Measurements from ENCODE around the gene JAKMIP2. TPM values are rescaled to one million over a fixed set of nuclear protein-coding genes. Genes with fewer than 3 reads are reported as not detected.

JAKMIP2 gene
- total RNA-seq, 1 donor from 2014 or later = 35.6 TPM

- no peak for TF ChIP-seq CTCF (conservative IDR thresholded peaks at IDR 0.05)
- Mint-ChIP-seq H3K9me3 (peaks cover 7% of the 10 kb centered on the region), H3K4me1 (peaks cover 37% of the 10 kb centered on the region), H3K36me3 (ENCODE audit: low read depth) (peaks cover 2% of the 10 kb centered on the region), H3K4me3 (no peak overlapping the region), H3K27ac (ENCODE audit: unreplicated experiment) (no peak overlapping the region), H3K27me3 (ENCODE audit: low read depth) (no peaks in the 10 kb centered on the region)
- DNase-seq (ENCODE audit: low read depth, low spot score) = no peak
These were observed 206.9 kb downstream of the JAKMIP2 start for GRCh38 chr5:147575598-147575997.

GRCh38 chr5:147573211-147573610 lies 209.3 kb downstream of the JAKMIP2 start:
- no peaks in the 10 kb centered on the region for H3K36me3 Mint-ChIP-seq (ENCODE audit: low read depth)
- TF ChIP-seq CTCF (conservative IDR thresholded peaks at IDR 0.05) = no peak
- no peak overlapping the region for H3K27ac Mint-ChIP-seq (ENCODE audit: unreplicated experiment)
- H3K27me3 Mint-ChIP-seq (ENCODE audit: low read depth) = no peaks in the 10 kb centered on the region
- H3K4me3 Mint-ChIP-seq = no peak overlapping the region
- H3K9me3 Mint-ChIP-seq = no peaks in the 10 kb centered on the region
- H3K4me1 Mint-ChIP-seq = peaks cover 38% of the 10 kb centered on the region
- no peak for DNase-seq (ENCODE audit: low read depth, low spot score)

- DNase-seq (ENCODE audit: low read depth, low spot score) = no peak
- Mint-ChIP-seq H3K4me3 (no peak overlapping the region), H3K27ac (ENCODE audit: unreplicated experiment) (no peak overlapping the region), H3K4me1 (peaks cover 44% of the 10 kb centered on the region), H3K36me3 (ENCODE audit: low read depth) (no peaks in the 10 kb centered on the region), H3K9me3 (no peaks in the 10 kb centered on the region), H3K27me3 (ENCODE audit: low read depth) (no peaks in the 10 kb centered on the region)
- no peak for TF ChIP-seq CTCF (conservative IDR thresholded peaks at IDR 0.05)
These were observed 213.7 kb downstream of the JAKMIP2 start for GRCh38 chr5:147568710-147569406.

- Mint-ChIP-seq H3K4me3 (no peak overlapping the region), H3K27ac (ENCODE audit: unreplicated experiment) (no peak overlapping the region)
These were observed 214.5 kb downstream of the JAKMIP2 start for GRCh38 chr5:147567917-147568598.

GRCh38 chr5:147565524-147565923 lies 217.0 kb downstream of the JAKMIP2 start:
- H3K4me1 Mint-ChIP-seq = peaks cover 50% of the 10 kb centered on the region
- H3K27ac Mint-ChIP-seq (ENCODE audit: unreplicated experiment) = no peak overlapping the region

More at GRCh38 chr5:147567917-147568598, 214.5 kb downstream of the JAKMIP2 start:
- DNase-seq (ENCODE audit: low read depth, low spot score) = no peak
- no peaks in the 10 kb centered on the region for H3K27me3 Mint-ChIP-seq (ENCODE audit: low read depth)
- H3K4me1 Mint-ChIP-seq = peaks cover 44% of the 10 kb centered on the region
- TF ChIP-seq CTCF (conservative IDR thresholded peaks at IDR 0.05) = no peak
- no peaks in the 10 kb centered on the region for H3K36me3 Mint-ChIP-seq (ENCODE audit: low read depth)
- H3K9me3 Mint-ChIP-seq = peaks cover 2% of the 10 kb centered on the region

More at GRCh38 chr5:147565524-147565923, 217.0 kb downstream of the JAKMIP2 start:
- DNase-seq (ENCODE audit: low read depth, low spot score) = no peak
- H3K9me3 Mint-ChIP-seq = peaks cover 2% of the 10 kb centered on the region
- peaks cover 2% of the 10 kb centered on the region for H3K27me3 Mint-ChIP-seq (ENCODE audit: low read depth)
- no peak for TF ChIP-seq CTCF (conservative IDR thresholded peaks at IDR 0.05)
- H3K36me3 Mint-ChIP-seq (ENCODE audit: low read depth) = no peaks in the 10 kb centered on the region
- H3K4me3 Mint-ChIP-seq = no peak overlapping the region

Data from neural crest cell (in vitro differentiated cells).